Stimulated activated CD4-positive, alpha-beta T cell treated with anti-CD3 and anti-CD28 coated beads, Interleukin-1b, Interleukin-23, amount 100 ng/mL, for 24 hours (primary cell): ENCODE data around the gene KCTD10.

ENCODE experiments used
- DNase-seq, 4 experiments: peaks; one replicate each; pipeline ENCODE4 v3.0.0-alpha.2; 2020; ENCODE audit warnings: low read depth in 4 of 4, low spot score in 1 of 4

Gene KCTD10

GRCh38 chr12:109495012-109495411 lies 17.9 kb upstream of the KCTD10 start:
- DNase-seq = no peak

DNA sequence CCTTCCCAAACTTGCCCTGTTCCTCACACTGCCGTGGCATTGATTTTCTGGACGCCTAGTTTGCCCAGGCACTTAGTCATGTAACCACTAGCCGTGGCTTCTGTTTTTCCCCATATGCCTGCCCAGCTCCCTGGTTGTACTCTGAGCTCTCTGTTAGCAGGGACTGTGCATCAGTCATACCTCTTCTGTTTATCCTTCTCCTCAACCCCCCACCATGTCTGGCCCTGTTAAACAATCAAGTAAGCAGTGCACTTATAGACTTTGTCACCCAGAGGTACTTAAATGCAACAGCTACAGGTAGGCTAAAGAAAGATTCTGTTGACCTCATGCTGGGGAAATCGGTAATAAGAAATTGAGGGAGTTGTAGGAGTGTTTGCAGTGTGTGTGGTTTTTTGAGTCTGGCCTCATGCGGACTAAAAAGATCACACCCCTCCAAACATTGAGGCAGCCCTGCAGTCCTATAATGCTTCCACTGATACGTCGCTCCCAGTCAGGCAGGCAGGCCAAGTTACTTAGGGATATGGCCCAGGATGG lies 17.3 kb upstream of the KCTD10 start:
- DNase-seq = no peak

- no peak for DNase-seq
Measured at GRCh38 chr12:109493938-109494337, 16.8 kb upstream of the KCTD10 start.

DNA sequence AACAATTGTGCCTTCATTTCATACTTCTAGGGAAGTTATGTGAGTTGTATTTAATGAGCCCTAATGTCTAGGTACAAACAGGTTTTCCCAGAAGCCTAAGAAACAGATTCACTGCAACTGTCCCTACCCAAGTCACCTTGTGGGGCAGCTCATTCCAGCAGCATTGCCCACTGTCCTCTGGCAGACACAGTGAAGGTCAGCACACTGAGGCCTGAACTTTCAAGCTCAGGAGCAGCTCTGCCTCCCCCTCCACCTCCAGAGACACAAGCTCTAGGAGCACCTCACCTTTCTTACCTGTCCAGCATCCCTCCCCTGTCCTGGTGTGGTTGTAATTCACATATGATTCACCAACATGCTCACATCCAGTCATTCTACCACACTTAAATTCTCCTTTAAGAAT lies 16.0 kb upstream of the KCTD10 start:
- no peak for DNase-seq

GRCh38 chr12:109492371-109492770 lies 15.3 kb upstream of the KCTD10 start:
- DNase-seq = no peak

DNA sequence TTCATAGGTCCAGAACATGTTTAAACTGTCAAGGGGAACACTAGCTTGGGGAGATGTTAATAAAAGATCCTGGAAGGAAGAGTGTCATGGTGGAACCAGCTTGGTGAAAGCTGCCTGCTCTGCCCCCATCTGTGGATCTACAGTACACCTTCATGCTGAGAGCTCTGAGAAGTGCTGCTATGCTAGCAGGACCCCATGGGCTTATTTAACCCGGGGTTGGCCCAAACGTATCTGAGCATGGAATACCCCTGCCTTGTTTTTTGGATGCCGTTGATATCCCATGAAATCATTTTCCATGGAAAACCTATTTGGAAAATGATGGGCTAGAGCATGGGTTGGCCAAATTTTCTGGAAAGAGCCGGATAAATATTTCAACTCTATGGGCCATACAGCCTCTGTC lies 14.6 kb upstream of the KCTD10 start:
- DNase-seq = no peak

- no peak for DNase-seq
Measured at GRCh38 chr12:109489955-109490565, 13.0 kb upstream of the KCTD10 start.

- DNase-seq = no peak
Measured at GRCh38 chr12:109489016-109489954, 12.2 kb upstream of the KCTD10 start.

GRCh38 chr12:109488051-109488665 lies 11.1 kb upstream of the KCTD10 start:
- DNase-seq = no peak

DNA sequence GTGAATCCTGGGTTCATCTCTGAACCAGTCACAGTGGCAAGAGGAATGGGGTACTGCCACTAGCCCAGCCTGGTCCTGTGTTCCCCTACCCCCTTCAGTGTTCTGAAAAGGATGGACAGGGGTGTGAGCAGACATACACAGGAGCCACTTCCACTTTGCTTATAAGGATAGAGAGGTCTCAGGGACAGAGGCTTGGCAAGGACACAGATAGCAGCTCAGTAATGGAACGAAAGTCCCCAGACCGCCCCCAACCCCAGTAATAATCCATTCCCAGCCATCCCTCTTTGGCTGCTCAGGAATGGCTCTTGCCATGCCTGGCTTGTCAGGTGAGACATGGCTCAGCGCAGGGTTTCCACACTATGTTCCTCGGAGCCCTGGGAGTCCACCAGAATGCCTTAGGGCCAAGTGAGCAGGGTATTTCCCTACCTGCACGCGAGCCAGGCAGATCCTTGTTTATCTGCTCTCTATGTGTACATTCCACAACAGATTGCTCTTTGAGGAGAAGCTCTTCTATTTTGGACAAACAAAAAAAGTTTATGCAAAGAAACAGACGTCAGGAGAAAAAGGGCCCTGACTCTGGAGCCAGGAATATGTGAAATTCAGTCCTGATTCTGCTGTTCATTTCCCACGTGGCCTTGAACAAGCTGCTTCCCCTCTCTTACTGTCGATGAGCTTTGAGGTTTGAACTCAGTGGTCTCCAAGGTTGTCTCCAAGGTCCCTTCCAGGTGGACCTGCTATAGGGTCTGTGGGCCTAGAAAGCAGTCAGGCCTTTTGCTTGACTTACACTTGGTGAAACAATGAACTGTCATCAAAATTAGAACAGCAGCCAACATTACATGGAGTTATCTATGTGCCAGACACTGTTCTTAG lies 10.3 kb upstream of the KCTD10 start:
- no peak for DNase-seq

DNA sequence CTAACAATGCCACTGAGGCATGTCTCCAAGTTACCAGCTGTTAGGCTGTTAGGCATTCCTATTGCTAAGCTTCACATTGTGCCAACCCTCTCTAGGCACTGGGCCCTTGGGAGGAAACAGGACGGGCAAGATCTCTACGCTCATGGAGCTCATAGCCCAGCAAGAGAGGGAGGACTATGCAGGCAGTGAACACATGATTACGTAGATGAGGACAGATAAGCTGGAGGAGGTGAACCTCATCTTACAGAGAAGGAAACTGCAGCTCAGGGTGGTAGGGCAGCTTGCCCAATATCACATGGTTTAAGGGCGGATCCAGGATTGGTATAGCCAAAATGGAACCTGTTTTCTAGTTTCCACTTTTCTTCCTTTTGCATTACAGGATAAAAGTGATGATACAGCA lies 8.1 kb upstream of the KCTD10 start:
- DNase-seq = no peak

GRCh38 chr12:109483346-109483745 lies 6.2 kb upstream of the KCTD10 start:
- no peak for DNase-seq

DNA sequence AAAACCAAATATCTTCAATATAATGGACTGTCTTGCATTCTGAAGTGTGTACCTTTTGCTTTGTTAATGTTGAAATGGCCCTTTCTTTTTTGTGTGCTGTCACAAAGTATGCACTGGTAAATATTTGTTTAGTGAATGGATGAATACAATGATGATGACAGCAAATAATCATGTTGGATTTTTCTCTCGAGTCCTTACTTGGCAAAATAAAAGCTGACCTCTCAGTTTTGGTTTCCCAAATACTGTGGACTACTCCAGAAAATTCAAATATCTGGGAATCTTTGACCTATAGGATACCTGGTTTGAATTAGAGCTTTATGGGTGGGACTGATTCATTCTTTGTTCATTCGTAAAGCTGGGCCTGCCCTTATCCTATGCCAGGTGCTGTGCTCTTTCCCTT lies 5.8 kb upstream of the KCTD10 start:
- no peak for DNase-seq

GRCh38 chr12:109482491-109482890 lies 5.4 kb upstream of the KCTD10 start:
- no peak for DNase-seq

DNA sequence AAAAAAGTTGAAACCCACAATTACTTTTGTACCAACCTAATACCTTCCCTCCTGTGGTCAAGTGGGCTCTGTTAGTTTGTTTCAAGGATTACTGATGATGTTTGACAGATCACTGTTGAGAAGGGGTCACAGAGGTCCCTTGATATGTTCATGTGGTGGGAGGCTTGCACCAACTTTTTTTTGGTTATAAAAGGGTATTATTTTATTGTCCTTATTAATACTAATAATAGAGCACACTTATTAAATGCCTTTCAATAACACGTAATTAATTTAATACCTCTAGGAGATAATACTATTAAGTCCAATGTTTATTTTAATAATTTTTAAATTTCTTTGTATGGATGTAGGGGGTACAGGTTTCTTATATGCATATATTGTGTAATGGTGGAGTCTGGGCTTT lies 4.8 kb upstream of the KCTD10 start:
- DNase-seq = no peak

- no peak for DNase-seq
Measured at GRCh38 chr12:109480356-109480755, 3.3 kb upstream of the KCTD10 start.

GRCh38 chr12:109479761-109480160 lies 2.7 kb upstream of the KCTD10 start:
- no peak for DNase-seq

DNA sequence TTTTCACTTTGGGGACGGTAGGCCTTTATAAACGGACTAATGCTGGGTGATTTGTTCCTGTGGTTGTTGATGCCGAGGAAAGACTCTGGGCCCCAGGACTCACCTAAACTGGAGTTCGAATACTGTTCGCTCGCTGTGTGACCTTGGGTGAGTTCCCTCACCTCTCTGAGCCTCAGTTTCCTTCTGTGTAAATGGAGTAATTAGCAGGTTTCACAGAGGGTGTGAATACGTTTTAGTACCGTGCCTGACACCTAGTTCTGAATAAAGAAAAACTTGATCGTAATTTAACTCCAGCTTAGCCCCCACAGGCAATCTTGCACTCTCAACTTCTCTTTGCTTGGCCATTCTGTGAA lies 839 bp upstream of the KCTD10 start:
- DNase-seq = no peak

DNA sequence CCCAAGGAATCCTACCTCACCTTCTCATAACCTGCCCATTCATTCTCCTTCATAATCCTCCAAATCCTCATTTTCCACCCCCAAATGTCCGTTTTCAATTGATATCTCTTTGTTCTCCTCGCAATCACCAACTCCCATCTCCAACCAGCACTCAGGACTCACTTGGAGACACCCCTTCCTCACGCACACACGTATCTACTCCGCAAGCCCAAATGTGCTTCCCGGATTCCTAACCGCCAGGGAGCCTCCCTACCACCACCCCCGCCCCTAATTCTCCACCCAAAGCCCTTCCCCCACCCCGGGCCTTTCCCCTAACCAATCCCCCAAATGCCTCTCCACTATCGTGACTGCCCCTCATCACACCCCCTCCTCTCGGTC lies 304 bp downstream of the KCTD10 start:
- no peak for DNase-seq

GRCh38 chr12:109475993-109476806 lies 900 bp downstream of the KCTD10 start:
- no peak for DNase-seq
